Measurements from ENCODE around the gene KRTAP10-1. TPM values are rescaled to one million over a fixed set of nuclear protein-coding genes. Genes with fewer than 3 reads are reported as not detected.
A peak's percentile ranks its signal among the peaks of the same experiment; 100 is the strongest.

The KRTAP10-1 gene
- total and polyA plus RNA-seq, 2 experiments from 2014 or later, result not detected

DNA sequence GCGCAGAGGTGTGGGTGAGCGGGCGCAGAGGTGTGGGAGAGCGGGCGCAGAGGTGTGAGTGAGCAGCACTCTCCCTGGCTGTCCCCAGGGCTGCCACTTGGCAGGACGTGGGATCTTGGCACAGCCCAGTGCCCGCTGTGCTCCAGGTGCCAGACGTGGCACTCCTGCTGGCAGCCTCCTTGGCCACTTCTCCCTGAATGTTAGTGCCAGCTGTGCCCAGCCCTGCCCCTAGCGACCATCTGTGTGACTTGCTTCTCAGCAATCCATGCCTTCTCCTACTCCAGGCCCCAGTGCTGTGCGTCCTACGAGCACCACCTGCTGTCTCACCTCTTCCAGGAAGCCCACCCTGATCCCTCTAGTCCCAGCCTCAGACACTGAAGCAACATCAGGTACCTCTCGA lies 30.5 kb downstream of the KRTAP10-1 start:
- H3K4me3 ChIP-seq, result no peak overlapping the region
- in situ Hi-C loops (cut with MboI), result loop anchor here (25.0 kb wide), 1 partner anchor 428 kb away; the partner anchor contains the start of gene SLX9
- 59 to 63% methylated on average over 9 to 12 of the region's 12 CpGs for whole genome bisulfite sequencing, 2 experiments (ENCODE audit: low coverage in 1 of 2, low lambda C conversion rate in 2 of 2, missing lambda C conversion rate in 2 of 2)

GRCh38 chr21:44508711-44509445 lies 31.1 kb downstream of the KRTAP10-1 start:
- Histone ChIP-seq H2AFZ (no peak overlapping the region), H3K9me2 (ENCODE audit: insufficient read depth) (no peaks in the 10 kb centered on the region), H3K27me3 (replicated peaks; ENCODE audit: insufficient read depth) (0 out of 2 replicates have a peak, but pooled peaks cover 10% of the 10 kb centered on the region), H3K9me3 (ENCODE audit: low read depth) (no peaks in the 10 kb centered on the region), H3K4me3 (no peak overlapping the region), H3K27ac (no peak overlapping the region), H3F3A (ENCODE audit: insufficient read depth) (no peaks in the 10 kb centered on the region), H3K36me3 (ENCODE audit: low read depth) (no peaks in the 10 kb centered on the region), H4K20me1 (ENCODE audit: insufficient read depth) (no peaks in the 10 kb centered on the region), H3K4me2 (ENCODE audit: unreplicated experiment) (no peak overlapping the region), H3K9ac (no peak overlapping the region), H3K79me2 (ENCODE audit: insufficient read depth) (no peaks in the 10 kb centered on the region), H3K4me1 (ENCODE audit: insufficient read depth) (no peaks in the 10 kb centered on the region)
- TF ChIP-seq EZH2 (IDR thresholded peaks at IDR 0.05; ENCODE audit: insufficient read depth, poor library complexity, severe bottlenecking), result no peak
- no peak for TF ChIP-seq EZH2phosphoT487 (IDR thresholded peaks at IDR 0.05; ENCODE audit: insufficient read depth, low read depth)
- in situ Hi-C loops (cut with MboI), result loop anchor here (25.0 kb wide), 1 partner anchor 428 kb away; the partner anchor contains the start of gene SLX9
- no peak for DNase-seq
- 67 to 72% methylated on average over 30 of the region's 30 CpGs for WGBS, 2 experiments (ENCODE audit: low coverage in 1 of 2, low lambda C conversion rate in 2 of 2, missing lambda C conversion rate in 2 of 2)

More for the DNA sequence above, 30.5 kb downstream of the KRTAP10-1 start:
- H2AFZ ChIP-seq, result no peak overlapping the region
- no peaks in the 10 kb centered on the region for H4K20me1 ChIP-seq (ENCODE audit: insufficient read depth)
- no peaks in the 10 kb centered on the region for H3K36me3 ChIP-seq (ENCODE audit: low read depth)
- H3K9me3 ChIP-seq (ENCODE audit: low read depth), result no peaks in the 10 kb centered on the region
- no peaks in the 10 kb centered on the region for H3K9me2 ChIP-seq (ENCODE audit: insufficient read depth)
- H3K9ac ChIP-seq, result no peak overlapping the region
- DNase-seq, result peak; percentile 55
- H3K79me2 ChIP-seq (ENCODE audit: insufficient read depth), result no peaks in the 10 kb centered on the region
- H3K4me1 ChIP-seq (ENCODE audit: insufficient read depth), result no peaks in the 10 kb centered on the region
- 0 out of 2 replicates have a peak, but pooled peaks cover 10% of the 10 kb centered on the region for H3K27me3 ChIP-seq (replicated peaks; ENCODE audit: insufficient read depth)
- TF ChIP-seq EZH2phosphoT487 (IDR thresholded peaks at IDR 0.05; ENCODE audit: insufficient read depth, low read depth) (no peak), EZH2 (IDR thresholded peaks at IDR 0.05; ENCODE audit: insufficient read depth, poor library complexity, severe bottlenecking) (no peak)
- H3K27ac ChIP-seq, result no peak overlapping the region
- H3K4me2 ChIP-seq (ENCODE audit: unreplicated experiment), result no peak overlapping the region
- no peaks in the 10 kb centered on the region for H3F3A ChIP-seq (ENCODE audit: insufficient read depth)

GRCh38 chr21:44508426-44508710 lies 31.6 kb downstream of the KRTAP10-1 start:
- no peak for TF ChIP-seq EZH2 (IDR thresholded peaks at IDR 0.05; ENCODE audit: insufficient read depth, poor library complexity, severe bottlenecking)
- no peak for TF ChIP-seq EZH2phosphoT487 (IDR thresholded peaks at IDR 0.05; ENCODE audit: insufficient read depth, low read depth)
- in situ Hi-C loops (cut with MboI), result loop anchor here (25.0 kb wide), 1 partner anchor 429 kb away; the partner anchor contains the start of gene SLX9
- H3K27me3 ChIP-seq (replicated peaks; ENCODE audit: insufficient read depth), result 0 out of 2 replicates have a peak, but pooled peaks cover 10% of the 10 kb centered on the region
- H3K9me3 ChIP-seq (ENCODE audit: low read depth), result no peaks in the 10 kb centered on the region
- H2AFZ ChIP-seq, result no peak overlapping the region
- H3K4me2 ChIP-seq (ENCODE audit: unreplicated experiment), result no peak overlapping the region
- no peak overlapping the region for H3K27ac ChIP-seq
- no peaks in the 10 kb centered on the region for H3K4me1 ChIP-seq (ENCODE audit: insufficient read depth)
- H3K4me3 ChIP-seq, result no peak overlapping the region
- H3K79me2 ChIP-seq (ENCODE audit: insufficient read depth), result no peaks in the 10 kb centered on the region
- no peaks in the 10 kb centered on the region for H3K36me3 ChIP-seq (ENCODE audit: low read depth)
- no peak for DNase-seq
- no peaks in the 10 kb centered on the region for H3K9me2 ChIP-seq (ENCODE audit: insufficient read depth)
- H3F3A ChIP-seq (ENCODE audit: insufficient read depth), result no peaks in the 10 kb centered on the region
- 70 to 76% methylated on average over 9 of the region's 9 CpGs for WGBS, 2 experiments (ENCODE audit: low coverage in 1 of 2, low lambda C conversion rate in 2 of 2, missing lambda C conversion rate in 2 of 2)
- H4K20me1 ChIP-seq (ENCODE audit: insufficient read depth), result no peaks in the 10 kb centered on the region
- H3K9ac ChIP-seq, result no peak overlapping the region

DNA sequence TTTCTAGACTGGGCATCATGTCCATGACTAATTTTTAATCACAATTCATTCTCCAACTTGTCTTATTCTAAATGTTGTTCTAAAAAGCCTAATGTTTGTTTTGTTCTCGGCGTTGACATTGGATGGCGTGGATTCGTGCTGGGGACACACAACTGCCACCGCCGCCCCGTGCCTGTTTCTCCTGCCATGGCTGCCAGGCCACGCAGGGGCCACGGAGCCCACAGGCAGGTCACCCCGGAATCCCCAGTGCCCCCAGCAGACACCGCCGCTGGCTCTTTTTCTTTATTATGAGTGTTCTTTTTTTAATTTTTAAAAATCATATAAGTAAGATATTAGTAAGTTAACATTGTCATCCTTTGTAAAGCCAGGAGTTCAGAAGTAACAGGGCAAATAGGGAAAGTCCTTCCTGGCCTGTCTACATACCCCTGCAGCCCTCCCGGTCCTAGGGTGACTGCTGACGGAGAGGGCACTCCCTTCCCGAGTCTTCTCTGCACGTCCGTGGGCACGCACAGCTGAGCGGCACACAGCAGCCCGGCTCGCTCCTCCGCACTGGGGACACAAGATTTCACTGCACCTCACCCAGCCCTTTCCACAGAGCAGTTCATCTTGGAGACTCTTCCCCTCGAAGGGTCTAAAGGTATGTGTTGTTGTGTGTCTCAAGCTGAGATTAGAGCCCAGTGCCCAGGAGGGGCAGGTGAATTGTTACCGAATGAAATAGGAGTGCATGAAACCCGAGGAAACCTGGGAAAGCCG lies 32.1 kb downstream of the KRTAP10-1 start:
- Histone ChIP-seq H3F3A (ENCODE audit: insufficient read depth) (no peaks in the 10 kb centered on the region), H3K9me2 (ENCODE audit: insufficient read depth) (no peaks in the 10 kb centered on the region), H4K20me1 (ENCODE audit: insufficient read depth) (no peaks in the 10 kb centered on the region), H3K9me3 (ENCODE audit: low read depth) (no peaks in the 10 kb centered on the region), H3K4me1 (ENCODE audit: insufficient read depth) (no peaks in the 10 kb centered on the region), H3K4me3 (no peak overlapping the region), H3K27ac (no peak overlapping the region), H3K9ac (no peak overlapping the region), H3K79me2 (ENCODE audit: insufficient read depth) (no peaks in the 10 kb centered on the region), H3K4me2 (ENCODE audit: unreplicated experiment) (no peak overlapping the region), H2AFZ (no peak overlapping the region), H3K27me3 (replicated peaks; ENCODE audit: insufficient read depth) (0 out of 2 replicates have a peak, but pooled peaks cover 10% of the 10 kb centered on the region), H3K36me3 (ENCODE audit: low read depth) (no peaks in the 10 kb centered on the region)
- no peak for TF ChIP-seq EZH2phosphoT487 (IDR thresholded peaks at IDR 0.05; ENCODE audit: insufficient read depth, low read depth)
- TF ChIP-seq EZH2 (IDR thresholded peaks at IDR 0.05; ENCODE audit: insufficient read depth, poor library complexity, severe bottlenecking), result no peak
- in situ Hi-C loops (cut with MboI), result loop anchor here (25.0 kb wide), 1 partner anchor 429 kb away; the partner anchor contains the start of gene SLX9
- DNase-seq, result no peak
- whole genome bisulfite sequencing, 2 experiments (ENCODE audit: low coverage in 1 of 2, low lambda C conversion rate in 2 of 2, missing lambda C conversion rate in 2 of 2), result 78% methylated on average over 26 of the region's 26 CpGs
